Measurements from ENCODE around the gene PDPN.

Gene PDPN

DNA sequence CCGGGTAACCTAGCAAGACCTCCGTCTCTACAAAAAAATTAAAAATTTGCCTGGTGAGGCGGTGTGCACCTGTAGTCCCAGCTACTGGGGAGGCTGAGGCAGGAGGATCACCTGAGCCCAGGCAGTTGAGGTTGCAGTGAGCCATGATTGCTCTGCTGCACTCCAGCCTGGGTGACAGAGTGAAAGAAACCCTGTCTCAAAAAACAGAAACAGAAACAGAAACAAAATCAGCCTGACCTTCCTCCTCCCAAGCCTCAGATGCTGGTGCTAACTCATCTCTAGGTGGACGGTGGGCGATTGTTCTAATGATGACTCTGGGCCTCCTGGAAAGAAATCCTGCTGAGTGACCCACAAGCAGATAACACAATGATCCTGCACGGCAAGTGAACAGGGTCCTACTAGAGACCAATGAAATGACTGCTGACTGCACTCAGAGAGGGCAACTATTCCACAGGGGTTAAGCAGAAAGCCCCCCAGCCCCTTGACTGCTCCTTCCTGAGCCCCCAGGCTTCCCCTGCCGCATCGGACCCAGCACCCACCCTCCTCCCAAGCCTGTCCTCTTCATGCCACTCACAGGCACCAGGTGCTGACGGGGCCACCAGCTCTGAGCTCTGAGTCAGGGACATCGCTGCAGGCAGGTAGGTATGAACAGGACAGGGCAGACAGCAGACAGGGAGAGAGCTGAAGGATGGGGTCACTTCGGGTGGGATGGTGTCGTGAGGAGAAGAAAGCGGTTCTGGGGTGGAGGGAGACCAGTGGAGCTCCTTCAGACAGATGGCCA is 42.0 kb upstream of the PDPN start:
- no peak overlapping the region for H3K4me3 ChIP-seq (ENCODE audit: low read depth, low read length)
- DNase-seq (ENCODE audit: low read depth), result no peak
- TF ChIP-seq, protein P1, sequence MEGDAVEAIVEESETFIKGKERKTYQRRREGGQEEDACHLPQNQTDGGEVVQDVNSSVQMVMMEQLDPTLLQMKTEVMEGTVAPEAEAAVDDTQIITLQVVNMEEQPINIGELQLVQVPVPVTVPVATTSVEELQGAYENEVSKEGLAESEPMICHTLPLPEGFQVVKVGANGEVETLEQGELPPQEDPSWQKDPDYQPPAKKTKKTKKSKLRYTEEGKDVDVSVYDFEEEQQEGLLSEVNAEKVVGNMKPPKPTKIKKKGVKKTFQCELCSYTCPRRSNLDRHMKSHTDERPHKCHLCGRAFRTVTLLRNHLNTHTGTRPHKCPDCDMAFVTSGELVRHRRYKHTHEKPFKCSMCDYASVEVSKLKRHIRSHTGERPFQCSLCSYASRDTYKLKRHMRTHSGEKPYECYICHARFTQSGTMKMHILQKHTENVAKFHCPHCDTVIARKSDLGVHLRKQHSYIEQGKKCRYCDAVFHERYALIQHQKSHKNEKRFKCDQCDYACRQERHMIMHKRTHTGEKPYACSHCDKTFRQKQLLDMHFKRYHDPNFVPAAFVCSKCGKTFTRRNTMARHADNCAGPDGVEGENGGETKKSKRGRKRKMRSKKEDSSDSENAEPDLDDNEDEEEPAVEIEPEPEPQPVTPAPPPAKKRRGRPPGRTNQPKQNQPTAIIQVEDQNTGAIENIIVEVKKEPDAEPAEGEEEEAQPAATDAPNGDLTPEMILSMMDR (IDR thresholded peaks at IDR 0.05; ENCODE audit: low read depth, low read length, missing control alignments), result no peak

DNA sequence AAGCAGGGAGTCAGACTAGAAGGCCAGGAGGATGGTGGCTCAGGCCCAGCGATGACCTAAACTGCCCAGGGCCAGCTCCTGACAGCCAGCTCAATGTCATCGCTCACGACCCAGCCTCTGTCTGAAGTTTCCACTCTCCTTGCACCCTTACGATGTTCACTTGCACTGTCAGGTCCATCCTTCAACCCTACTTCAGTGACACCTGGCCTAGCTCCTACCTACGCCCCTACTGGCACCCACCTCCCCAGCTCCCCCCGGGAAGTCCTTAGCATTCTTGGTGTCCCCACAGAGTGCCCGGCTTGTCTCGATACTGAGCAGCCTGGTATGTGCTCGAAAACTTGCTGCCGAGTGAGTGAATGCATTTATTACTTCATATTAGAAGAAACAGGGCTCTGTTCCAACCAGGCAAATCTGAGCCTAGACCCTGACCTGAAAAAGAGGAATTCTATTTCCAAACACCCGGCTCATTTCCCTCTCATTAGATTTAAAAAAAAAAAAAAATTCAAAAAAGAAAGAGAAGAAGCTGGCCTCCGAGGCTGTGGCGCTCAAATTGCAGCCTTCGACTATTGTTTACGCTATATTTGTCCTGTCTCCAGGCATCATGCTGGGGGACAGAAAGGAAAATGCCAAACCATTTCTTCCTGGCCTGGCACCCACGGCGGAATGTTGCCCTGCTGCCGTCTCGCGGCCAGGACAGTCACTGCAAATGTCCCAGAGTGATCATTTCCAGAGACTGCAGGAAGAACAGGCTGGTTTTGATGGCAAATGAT is 40.0 kb upstream of the PDPN start:
- H3K4me3 ChIP-seq (ENCODE audit: low read depth, low read length), result no peak overlapping the region
- no peak for DNase-seq (ENCODE audit: low read depth)
- TF ChIP-seq, protein P1 (IDR thresholded peaks at IDR 0.05; ENCODE audit: low read depth, low read length, missing control alignments), result no peak

DNA sequence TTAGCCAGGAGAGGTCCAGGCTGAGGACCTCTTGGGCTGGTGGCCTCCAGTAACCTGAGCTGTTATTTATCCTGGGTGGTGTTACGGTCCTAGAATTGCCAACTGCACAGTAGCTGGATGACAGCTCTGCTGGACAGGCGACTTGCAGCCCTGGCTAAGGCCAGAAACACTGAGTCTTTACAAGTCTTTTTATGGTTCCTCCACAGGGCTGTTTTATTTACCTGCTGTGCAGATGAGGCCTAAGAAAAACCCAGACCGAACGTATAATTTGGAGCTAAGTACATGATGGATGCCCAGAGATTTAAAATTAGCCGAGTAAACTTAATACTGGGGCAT is 39.4 kb upstream of the PDPN start:
- no peak for DNase-seq (ENCODE audit: low read depth)
- TF ChIP-seq, protein P1 (IDR thresholded peaks at IDR 0.05; ENCODE audit: low read depth, low read length, missing control alignments), result no peak
- H3K4me3 ChIP-seq (ENCODE audit: low read depth, low read length), result no peak overlapping the region

DNA sequence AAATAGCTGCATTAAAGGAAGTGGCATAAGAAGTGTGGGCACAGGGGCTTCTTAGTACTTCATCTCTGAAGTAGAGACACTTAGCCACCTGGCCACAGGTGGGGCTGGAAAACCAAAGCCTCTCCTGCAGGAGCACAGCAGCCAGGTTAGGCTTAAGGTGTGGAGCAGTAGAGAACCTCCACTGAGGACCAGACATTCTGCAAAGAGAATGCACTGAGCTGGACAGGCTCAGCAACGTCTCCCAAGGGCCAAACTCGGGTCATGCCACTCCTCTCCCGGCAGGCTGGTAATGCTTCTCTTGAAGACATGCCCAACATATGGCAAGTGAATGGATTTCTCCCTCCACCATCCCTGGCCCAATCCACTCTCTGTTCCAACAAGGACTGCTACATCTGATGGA is 36.8 kb upstream of the PDPN start:
- H3K4me3 ChIP-seq (ENCODE audit: low read depth, low read length), result no peak overlapping the region
- no peak for DNase-seq (ENCODE audit: low read depth)
- TF ChIP-seq, protein P1 (IDR thresholded peaks at IDR 0.05; ENCODE audit: low read depth, low read length, missing control alignments), result no peak

DNA sequence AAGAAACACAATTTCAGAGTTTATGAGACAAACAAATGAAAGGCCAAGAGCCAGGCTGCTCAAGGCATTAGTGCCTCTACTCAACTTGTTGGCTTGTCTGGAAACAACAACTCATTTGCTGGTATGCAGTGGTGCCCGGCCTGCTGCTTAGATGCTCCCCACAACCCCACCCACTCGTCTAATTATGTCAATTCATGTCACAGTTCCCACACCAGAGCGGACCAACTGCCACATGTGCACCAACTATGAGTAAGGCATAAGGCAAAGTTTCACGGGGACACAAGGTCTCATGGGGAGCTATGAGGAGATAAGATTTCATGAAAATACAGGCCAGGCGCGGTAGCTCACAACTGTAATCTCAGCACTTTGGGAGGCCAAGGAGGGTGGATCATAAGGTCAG is 35.4 kb upstream of the PDPN start:
- TF ChIP-seq, protein P1 (IDR thresholded peaks at IDR 0.05; ENCODE audit: low read depth, low read length, missing control alignments), result no peak
- no peak overlapping the region for H3K4me3 ChIP-seq (ENCODE audit: low read depth, low read length)
- DNase-seq (ENCODE audit: low read depth), result no peak

DNA sequence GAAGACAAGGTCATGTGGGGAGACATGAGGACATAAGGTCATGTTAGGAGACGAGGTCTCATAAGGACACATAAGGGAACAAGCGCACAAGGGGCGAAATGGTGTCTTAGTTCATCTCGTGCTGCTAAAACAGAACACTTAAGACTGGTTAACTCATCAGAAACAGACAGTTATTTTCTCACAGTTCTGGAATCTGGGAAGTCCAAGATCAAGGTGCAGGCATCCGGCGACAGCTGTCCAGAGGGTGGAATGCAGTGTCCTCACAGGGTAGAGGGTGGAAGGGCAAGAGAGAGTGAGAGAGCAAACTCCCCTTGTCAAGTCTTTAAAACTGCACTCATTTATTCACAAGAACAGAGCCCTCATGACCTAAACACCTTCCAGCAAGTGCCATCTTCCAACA is 34.6 kb upstream of the PDPN start:
- no peak for DNase-seq (ENCODE audit: low read depth)
- TF ChIP-seq, protein P1 (IDR thresholded peaks at IDR 0.05; ENCODE audit: low read depth, low read length, missing control alignments), result no peak
- H3K4me3 ChIP-seq (ENCODE audit: low read depth, low read length), result no peak overlapping the region

All from GM12864 (cell line).